NB4 (cell line): ENCODE results near the gene STRIP2.

Experiments used
- POLR2A ChIP-seq: IDR thresholded peaks from 2 replicates; pipeline ENCODE4 v1.6.1; 2011; ENCODE audit warnings: mild to moderate bottlenecking; ENCODE audit not compliant: insufficient read length; ENCODE audit errors: extremely low read depth
- TF ChIP-seq, protein P1 (sequence below): IDR thresholded peaks from one replicate; pipeline ENCODE4 v1.5.1; 2012; ENCODE audit warnings: low read depth, low read length
- TF ChIP-seq, protein P2 (sequence below): IDR thresholded peaks from 2 replicates; pipeline ENCODE4 v1.6.1; 2011; ENCODE audit warnings: low read depth, low read length

DNA sequence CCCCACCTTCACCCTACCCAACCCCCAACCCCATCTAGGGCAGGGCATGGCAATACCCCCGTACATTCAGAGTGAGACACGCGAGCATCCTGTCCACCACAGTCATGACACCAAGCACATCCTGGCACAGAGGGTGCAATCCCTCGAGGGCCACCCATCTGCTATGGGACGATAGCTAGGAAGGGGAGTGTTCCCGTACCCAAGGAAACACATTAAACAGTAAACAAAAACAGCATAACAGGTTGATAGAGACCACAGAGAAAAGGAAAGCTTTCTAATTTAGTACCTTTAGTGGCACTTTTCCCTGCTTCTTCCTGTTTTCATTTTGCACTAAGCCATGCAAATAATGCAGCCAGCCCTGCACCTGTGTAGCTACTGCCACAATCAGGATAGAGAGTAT lies 65.8 kb downstream of the STRIP2 start:
- TF ChIP-seq, protein P1, sequence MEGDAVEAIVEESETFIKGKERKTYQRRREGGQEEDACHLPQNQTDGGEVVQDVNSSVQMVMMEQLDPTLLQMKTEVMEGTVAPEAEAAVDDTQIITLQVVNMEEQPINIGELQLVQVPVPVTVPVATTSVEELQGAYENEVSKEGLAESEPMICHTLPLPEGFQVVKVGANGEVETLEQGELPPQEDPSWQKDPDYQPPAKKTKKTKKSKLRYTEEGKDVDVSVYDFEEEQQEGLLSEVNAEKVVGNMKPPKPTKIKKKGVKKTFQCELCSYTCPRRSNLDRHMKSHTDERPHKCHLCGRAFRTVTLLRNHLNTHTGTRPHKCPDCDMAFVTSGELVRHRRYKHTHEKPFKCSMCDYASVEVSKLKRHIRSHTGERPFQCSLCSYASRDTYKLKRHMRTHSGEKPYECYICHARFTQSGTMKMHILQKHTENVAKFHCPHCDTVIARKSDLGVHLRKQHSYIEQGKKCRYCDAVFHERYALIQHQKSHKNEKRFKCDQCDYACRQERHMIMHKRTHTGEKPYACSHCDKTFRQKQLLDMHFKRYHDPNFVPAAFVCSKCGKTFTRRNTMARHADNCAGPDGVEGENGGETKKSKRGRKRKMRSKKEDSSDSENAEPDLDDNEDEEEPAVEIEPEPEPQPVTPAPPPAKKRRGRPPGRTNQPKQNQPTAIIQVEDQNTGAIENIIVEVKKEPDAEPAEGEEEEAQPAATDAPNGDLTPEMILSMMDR: no peak
- TF ChIP-seq POLR2A: no peak
- TF ChIP-seq, protein P2, sequence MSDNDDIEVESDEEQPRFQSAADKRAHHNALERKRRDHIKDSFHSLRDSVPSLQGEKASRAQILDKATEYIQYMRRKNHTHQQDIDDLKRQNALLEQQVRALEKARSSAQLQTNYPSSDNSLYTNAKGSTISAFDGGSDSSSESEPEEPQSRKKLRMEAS: no peak
